ENCODE measurements around the gene MAMDC4.

GRCh38 chr9:136875155-136875554, 23.0 kb downstream of the MAMDC4 start:
- TF ChIP-seq CTCF (IDR thresholded peaks at IDR 0.05; ENCODE audit: insufficient read depth, low read depth, low read length): no peak
- TF ChIP-seq EZH2 (IDR thresholded peaks at IDR 0.05; ENCODE audit: insufficient read depth, low read length): no peak
